HL-60/S4 treated with phorbol 12-myristate 13-acetate at 8.2 ng/mL for 4 days and 3 days (cell line): Measurements from ENCODE around the gene APBB2.

Experiments used
- in situ Hi-C: fragments of 300-500 bp; cut with MboI; formaldehyde crosslinking; loops from 2 replicates; pipeline ENCODE4 v1.15.0; 2022; ENCODE audit warnings: low sequenced_read_pairs

APBB2 gene

DNA sequence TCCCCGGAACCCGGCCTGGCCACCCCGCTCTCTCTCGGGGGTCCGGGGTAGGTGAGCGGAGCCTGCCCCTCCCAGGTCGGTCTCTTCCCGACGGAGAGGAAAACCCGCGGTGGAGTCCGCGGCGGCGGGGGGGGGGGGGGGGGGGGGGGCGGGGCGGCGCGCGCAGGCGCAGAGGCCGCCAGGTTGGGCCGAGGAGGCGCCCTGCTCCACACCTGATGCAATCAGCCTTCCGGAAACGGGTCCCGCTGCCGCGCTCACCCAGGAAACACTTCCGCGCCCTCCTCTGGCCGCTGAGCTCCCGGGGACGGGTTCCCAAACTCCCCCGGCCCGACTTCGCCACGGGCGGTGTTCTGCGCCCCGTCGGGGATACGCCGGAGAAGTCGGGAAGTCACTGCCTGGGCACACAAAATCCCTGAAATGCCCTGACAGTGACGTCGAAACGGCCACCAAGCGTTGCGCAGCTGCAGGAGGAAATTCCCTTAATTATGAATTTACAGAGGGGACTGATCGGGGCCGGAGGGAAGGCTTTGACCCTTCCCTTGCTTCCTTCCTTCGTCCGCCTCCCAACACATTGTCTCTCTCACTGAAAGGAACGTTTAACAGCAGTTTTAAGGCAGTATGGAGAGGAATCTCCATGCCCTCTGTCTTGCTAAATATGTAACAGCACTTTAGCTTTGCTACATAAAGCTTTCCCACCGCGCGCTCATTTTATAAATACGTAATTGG lies 2.1 kb upstream of the APBB2 start:
- in situ Hi-C loops = no loop called here

DNA sequence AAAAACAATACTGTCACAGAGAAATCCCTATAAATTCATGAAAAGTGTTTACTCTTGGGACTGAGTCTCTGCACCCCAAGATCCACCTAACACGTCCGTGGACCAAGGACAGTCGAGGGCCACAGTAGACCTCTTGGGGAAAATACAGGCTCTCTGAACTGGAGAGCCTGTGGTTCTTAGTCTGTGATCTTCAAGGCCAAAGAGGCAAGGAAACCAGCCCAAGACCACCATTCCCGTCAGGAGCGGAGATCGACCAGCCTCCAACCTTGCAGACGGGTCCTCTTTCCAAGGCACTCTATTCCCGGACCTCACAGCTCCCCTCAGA lies 1.6 kb upstream of the APBB2 start:
- in situ Hi-C loops = no loop called here

DNA sequence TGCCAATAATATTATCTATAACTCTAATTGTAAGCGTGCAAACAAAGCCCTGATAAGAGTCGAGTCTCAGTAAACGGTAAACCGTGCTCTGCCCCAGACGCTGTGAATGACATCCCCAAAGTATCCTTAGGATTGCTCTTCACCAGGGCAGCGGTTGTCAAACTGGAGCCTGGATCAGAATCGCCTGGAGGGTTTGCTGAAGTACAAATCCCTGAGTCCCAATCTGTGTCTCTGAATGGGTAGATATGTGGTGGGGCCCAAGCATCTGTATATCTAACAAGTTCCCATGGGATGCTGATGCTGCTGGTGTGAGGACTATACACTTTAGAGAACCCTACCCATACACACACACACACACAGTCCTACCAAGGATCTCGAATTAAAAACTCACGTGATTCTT lies 813 bp upstream of the APBB2 start:
- in situ Hi-C loops = no loop called here

DNA sequence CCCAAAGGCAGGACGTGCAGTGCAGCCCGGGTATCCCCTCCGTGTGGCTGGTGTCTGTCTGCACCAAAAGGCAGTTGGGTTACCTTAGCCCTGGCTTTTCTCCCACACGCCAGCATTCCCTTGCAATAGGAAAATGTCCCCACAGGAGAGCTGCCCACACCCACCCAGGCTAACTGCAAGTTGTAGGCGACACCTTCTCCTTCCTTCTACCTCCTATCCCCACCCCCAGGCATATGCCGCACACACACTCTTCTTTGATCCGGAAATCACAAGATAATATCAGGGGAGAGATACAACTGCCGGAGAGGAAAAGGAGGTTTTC lies 444 bp upstream of the APBB2 start:
- in situ Hi-C loops = no loop called here

DNA sequence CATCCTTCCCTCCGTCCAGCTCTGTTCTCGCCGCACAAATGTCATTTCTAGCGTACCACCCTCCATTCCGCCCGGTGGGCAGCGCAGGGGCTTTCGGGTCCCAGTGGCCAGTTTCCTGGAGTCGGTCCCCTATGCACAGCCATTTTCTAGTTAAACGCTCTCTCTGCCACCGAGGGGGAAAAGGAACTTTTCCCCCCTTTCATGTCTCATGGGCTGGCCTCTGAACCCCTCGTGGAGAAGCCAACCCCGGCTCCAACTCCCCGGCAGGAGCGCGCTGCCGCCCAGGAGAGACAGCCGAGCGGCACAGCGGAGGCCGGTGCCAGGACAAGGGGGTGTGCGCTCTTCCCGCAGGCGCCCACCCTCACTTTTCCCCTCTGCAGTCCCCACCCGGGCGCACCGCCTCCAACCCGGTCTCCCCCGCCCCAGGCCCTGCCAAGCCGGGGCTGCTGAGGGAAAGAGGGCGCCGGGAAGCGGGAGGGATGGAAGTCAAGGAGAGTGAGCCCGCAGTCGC lies 662 bp downstream of the APBB2 start:
- in situ Hi-C loops = no loop called here

DNA sequence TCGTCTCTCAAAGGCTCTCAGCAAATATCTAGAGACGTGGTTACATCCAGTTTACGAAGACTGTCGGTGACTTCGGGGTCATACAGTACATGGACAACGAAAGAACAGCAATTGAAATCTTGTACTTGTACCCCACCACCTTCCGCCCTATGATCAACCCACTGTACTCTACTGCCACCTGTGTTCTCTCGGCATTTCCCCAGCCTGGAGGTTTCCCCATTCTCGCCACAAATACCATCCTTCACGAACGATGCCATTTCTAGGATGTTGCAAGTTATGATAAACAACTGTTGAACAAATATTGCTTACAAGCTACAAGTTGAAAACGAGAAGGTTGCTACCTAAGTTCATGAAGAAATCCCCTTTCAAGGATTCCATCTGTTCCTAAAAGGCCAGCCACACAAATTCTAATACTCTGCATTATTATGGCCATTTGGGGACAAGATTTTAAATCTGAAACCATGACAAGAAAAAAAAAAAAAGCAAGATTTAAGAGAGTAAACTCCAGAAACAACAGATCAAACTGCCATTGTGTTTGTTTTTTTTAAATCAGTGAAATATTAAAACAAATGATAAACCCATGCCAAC lies 1.6 kb downstream of the APBB2 start:
- in situ Hi-C loops = no loop called here

DNA sequence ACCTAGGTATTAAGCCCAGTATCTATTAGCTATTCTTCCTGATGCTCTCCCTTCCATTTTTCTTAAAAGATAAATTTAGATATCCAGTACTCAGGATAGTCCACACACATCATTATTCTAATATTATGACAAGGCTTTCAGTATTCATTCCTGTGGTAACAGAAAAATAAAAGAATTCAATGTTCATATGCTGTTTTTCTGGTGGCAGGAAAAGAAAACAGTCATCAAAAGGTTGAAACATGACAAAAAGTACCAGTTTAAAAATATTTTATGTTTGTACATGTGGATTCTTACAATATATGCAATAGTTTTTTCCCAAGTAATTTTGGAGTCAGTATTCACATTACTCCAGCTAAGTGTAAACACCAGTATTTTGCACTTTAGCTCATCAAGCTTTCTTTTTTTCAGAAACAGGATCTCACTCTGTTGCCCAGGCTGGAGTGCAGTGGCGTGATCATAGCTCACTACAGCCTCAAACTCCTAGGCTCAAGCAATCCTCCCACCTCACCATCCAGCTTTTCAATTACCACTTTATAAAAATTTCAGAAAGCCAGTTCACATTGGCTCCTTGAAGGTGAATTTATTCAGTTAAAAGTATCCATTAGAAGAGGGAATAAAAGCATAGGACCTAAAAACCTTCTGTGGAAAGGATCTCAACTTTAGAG lies 2.3 kb downstream of the APBB2 start:
- in situ Hi-C loops = no loop called here

DNA sequence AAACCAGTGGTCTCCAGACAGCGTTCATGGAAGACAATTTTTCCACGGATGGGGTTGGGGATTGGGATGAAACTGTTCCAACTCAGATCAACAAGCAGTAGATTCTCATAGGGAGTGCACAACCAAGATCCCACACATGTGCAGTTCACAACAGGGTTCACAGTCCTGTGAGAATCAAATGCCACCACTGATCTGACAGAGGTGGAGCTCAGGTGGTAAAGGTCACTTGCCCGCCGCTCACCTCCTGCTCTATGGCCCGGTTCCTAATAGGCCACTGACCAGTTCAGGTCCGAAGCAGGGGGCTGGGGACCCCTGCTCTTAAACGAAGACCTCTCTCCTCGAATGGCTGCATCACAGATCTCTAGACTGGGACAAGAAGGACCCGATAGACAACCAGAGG lies 4.4 kb downstream of the APBB2 start:
- in situ Hi-C loops = no loop called here

DNA sequence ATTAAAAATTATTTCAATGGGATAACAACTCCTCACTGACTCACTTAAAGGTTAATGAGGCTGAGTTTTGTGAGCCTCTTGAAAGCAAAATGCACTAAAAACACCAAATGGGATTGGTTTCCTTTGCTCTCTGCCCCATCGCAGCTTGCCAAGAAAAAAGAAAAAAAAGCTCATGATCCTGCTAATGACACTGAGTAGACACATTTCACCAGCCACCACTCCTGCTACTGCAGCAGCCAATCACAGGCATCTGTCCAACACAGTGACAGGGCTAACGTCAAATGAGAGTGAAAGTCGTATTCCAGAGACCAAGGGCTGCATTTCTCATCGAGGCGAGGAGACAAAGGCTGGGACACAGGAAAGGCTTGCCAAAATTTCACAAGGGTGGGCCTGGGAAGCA lies 5.2 kb downstream of the APBB2 start:
- in situ Hi-C loops = no loop called here

DNA sequence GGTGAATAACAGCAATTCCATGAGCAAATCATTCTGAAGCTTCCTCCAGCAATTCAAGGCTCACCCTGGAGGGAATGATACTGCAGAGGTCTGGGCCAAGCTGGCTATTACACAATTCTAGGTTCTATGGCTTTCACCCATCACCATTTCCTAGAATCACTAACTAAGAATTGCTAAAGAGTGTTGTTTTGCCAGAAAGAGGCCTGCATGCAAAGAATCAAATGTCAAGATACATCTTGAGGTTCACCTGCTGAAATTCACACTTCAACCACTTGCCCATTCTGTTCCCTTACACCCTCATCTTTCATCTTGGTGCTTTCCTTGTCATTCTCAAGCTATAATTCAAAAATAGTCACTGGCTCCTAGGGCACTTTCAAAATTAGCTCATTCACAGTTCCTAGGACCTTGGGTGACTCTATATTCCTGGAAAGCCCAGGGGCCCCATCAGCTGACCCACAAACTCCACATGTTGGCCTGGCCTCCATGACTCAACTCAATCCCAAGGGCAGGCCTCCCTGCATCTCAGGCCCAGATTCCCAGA lies 7.0 kb downstream of the APBB2 start:
- in situ Hi-C loops = no loop called here

DNA sequence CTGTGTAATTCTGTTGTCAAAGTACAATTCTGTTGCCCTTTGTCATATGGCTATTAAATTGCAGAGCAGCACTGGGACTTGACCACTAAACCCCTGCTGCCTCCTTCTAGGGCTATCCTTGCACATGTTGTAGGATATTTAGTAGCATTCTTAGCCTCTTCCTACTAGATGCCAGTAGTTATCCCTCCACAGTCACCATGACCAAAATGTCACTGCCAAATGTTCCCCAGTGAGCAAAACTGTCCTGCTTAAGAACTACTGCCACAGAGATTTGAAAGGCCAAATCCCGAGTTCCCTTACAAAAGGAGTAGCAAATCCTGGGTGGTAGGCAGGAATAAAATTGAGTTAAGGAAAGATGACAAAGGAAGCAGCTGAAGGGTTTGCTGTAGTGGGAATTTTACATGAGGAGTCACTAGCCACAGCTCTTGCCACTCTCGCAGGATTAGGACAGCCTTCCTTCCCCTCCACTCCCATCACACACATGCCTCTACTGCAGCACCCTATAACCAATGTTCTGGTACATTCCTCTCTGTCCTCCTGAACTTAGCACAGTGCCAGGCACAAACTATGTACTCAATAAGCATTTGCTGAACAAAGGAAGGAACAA lies 8.4 kb downstream of the APBB2 start:
- in situ Hi-C loops = no loop called here

DNA sequence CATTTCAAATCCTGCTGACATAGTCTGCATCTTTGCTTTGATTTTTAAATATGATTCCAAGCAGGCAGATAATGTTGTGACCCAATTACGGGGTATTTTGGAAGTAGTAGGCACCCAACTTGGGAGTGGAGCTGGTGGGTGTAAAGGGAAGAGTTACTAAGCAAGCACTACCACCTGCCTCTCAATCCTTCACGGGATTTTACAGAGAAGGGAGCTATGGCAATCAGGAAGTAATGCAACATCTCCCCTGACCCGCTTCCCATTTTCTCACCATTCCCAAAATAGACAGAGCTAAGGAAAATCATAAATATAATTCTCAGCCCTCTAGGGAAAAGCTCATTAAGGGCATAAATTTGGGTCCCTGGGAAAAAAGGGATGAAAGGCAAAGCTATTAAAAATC lies 9.2 kb downstream of the APBB2 start:
- in situ Hi-C loops = no loop called here

DNA sequence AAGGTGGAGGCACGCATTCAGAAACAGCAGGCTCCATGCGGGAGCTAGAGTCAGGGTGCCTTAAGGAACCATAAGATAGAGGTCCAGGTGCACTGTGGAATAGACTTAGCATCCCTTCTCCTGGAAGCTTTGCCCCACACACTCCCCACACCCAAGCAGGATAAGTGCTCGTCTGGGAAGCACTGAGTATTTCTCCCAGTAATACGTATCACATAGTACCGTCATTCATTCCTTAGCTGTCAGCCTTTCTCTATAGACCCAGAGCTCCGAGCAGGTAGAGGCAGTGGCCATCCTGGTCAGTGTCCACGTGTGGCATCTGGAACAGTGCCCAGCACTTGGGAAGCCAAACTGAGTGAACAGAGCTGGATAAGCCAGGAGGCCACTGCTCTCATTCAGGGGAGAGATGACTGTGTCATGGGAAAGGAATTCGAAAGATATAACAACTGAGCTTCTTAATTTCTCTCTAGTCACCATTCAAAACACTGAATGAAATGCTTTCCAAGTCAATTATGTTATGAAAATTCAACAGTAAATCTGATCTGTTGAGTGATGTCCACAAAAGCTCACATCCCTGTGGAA lies 9.9 kb downstream of the APBB2 start:
- in situ Hi-C loops = no loop called here

DNA sequence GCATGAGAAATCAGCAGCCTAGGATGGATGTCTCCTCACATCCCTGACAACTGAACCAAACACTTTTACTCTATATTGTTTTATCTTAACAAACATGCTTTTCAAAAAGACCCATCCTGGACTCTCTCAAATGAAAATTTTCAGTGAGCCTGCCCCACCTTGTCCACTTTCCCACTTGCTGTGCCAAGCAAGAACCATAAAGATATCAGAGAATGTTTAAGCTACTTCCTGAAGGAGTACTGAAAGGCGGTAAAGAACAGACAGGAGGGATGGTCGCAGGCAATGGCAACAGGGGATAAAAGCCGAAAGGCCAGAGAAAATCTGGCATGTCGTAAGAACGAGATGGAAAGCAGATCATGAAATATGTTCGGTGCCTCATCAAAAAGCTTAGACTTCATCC lies 10.5 kb downstream of the APBB2 start:
- in situ Hi-C loops = no loop called here

DNA sequence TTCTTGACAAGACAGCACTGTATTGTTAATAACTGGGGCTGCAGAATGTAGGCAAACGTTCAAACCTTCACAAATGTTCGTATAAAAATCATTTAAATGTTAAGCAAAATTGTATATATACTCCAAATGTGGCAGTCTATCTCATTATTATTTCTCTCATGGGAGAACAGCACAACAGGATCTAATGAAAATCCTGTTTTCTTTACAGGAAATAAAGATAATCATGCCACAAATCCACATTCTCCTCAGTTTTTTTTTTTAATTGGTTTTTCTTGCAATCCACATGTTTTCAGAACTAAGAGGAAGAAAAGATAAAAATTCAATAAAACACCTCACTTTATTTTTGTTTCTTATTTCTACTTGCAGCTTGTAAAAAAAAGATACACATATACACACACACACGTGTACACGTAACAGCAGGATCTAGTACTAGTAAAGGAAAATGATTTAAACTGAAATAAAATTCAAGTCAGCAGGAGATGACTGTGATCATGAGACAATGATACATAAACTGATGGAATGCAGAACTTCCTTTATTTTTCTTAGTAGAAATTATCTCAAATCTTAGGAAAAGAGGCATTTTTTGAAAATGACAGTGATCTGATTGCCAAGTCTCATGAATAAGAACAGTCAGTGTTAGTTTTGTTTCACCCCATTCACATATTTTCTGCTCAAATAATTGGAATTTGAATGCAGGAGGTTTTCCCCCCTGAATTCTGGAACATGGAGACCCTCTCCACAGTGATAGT lies 11.3 kb downstream of the APBB2 start:
- in situ Hi-C loops = no loop called here

DNA sequence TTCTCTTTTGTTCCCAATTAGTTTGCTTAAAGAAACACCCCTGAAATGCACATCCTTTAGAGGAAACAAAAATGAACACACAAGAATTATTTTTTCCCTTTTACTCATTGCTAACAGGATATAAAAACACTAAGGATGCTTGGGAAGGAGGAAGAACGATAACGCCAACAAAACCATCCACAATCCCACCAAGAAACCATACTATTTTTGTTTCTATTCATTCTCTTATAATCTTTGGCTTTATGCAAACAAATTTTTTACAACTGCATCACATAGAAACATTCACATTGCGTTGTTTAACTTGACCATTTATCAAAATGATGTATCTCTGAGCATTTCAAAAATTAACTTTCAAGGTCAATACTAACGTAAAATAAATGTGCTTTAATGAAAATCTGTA lies 12.0 kb downstream of the APBB2 start:
- in situ Hi-C loops = no loop called here

DNA sequence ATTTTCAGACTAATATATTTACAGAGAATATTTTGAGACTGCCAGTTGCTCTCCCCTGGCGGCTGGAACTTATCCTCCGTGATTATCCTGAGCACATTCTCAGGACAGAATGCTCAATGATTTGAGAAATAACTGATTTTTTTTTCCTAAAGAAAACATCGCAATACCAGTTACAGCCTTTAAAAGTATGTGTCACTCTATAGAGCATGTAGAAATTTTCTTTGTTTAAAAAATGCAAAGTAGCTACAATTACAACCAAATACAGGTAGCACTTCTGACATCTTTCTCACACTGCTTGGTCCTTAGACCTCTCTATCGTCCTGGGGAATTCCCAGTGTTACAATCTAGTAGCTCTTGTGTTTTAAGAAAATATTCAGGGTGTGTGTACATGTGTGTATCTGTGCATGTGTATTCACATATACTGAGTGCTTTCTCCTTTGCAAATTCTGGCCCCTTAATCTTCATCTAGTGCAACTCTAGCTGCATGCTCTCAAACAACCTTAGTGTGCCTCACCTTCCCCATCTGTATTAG lies 13.8 kb downstream of the APBB2 start:
- in situ Hi-C loops = no loop called here

DNA sequence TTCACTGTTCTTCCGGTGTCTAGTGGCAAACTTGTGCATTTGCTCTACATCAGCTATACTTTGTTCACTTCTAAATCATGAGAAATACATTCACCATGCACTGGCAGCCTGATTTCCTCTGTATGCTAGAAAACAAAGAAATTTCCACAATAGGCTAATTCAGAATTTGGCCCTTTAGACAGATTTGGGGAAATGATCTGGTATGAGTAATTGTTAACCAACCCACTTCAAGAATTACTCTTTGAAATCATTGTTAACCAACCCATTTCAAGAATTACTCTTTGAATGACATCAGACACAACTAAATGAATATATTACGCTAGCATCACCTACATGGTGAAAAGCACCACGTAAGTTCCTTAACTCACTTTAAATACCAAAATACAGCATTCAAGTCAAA lies 14.6 kb downstream of the APBB2 start:
- in situ Hi-C loops = no loop called here

DNA sequence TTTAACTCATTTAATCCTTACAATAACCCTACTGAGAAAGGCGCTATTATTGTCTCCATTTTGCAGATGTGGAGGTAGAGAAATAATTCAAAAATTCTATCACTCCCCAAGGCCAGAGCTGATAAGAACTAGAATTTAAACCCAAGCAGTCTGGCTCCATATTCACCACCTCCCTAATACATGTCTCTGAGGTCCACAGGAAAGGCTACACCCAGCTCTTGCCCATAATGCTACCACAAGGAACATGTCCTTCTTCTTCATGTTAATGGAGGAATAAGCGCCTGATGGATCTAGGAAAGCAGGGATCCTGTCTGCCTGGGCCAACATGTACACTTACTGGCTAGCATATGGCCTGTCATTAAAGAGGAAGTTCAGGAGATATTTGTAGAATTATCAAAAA lies 16.3 kb downstream of the APBB2 start:
- in situ Hi-C loops = no loop called here

DNA sequence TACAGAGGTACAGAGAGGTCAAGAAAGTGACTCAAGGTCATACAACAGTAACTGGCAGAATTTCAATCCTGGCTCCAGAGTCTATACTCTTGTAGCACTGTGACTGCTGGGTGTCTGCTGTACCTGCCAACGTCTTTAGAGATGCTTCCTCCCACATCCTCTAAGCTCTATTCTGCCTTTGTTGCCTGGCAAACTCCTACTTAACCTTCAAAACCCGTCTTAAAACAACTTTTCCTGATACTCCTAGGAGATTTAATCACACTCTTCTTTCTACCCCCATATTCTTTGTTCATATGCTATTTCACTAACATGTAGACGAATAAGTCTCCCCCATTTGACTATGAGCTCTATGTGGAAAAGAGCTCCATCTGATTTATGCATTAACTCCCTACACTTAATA lies 16.8 kb downstream of the APBB2 start:
- in situ Hi-C loops = no loop called here
